ENCODE measurements around the gene CHTOP. TPM values are rescaled to one million over a fixed set of nuclear protein-coding genes. Genes with fewer than 3 reads are reported as not detected.

Gene CHTOP
- total and polyA plus RNA-seq, 2 of the 13 experiments (the other 11 are each of a cell fraction or from before 2014, with no cell fraction given): 38.0 to 51.9 TPM

- TF ChIP-seq ZNF609 (CRISPR knock-in tag; IDR thresholded peaks at IDR 0.05; ENCODE audit: borderline replicate concordance): 0 out of 2 replicates have a peak, but pooled peaks have one; percentile 12
- peak; percentile 58; the same call in 1 of the 2 replicates for TF ChIP-seq ZNF605 (CRISPR knock-in tag; IDR thresholded peaks at IDR 0.05)
- TF ChIP-seq XRCC5 (optimal IDR thresholded peaks at IDR 0.05; ENCODE audit: low read length): peak; percentile 73
- no peak for TF ChIP-seq KLF12 (CRISPR knock-in tag; IDR thresholded peaks at IDR 0.05; ENCODE audit: borderline replicate concordance)
- no peak for TF ChIP-seq TRAFD1 (CRISPR knock-in tag; IDR thresholded peaks at IDR 0.05; ENCODE audit: borderline replicate concordance)
- no peak for TF ChIP-seq CBFB (CRISPR knock-in tag; IDR thresholded peaks at IDR 0.05)
- TF ChIP-seq GATAD2A (CRISPR knock-in tag; IDR thresholded peaks at IDR 0.05): peak; percentile 40; the same call in 1 of the 2 replicates
- peak; percentile 91 for TF ChIP-seq DRAP1 (CRISPR knock-in tag; IDR thresholded peaks at IDR 0.05)
- no peak for TF ChIP-seq ZNF616 (CRISPR knock-in tag; IDR thresholded peaks at IDR 0.05; ENCODE audit: low read depth)
- TF ChIP-seq PCBP2 (optimal IDR thresholded peaks at IDR 0.05; ENCODE audit: low read depth, low read length, poor library complexity, severe bottlenecking): no peak
- TF ChIP-seq NRL (CRISPR knock-in tag; IDR thresholded peaks at IDR 0.05; ENCODE audit: borderline replicate concordance): no peak
- 0 out of 2 replicates have a peak, but pooled peaks have one; percentile 50 for TF ChIP-seq ZBTB3 (CRISPR knock-in tag; IDR thresholded peaks at IDR 0.05; ENCODE audit: borderline replicate concordance, low read depth)
- 0 out of 2 replicates have a peak, but pooled peaks have one; percentile 1 for TF ChIP-seq BCL3 (CRISPR knock-in tag; IDR thresholded peaks at IDR 0.05)
- 0 out of 2 replicates have a peak, but pooled peaks have one; percentile 23 for TF ChIP-seq SOX5 (CRISPR knock-in tag; IDR thresholded peaks at IDR 0.05; ENCODE audit: borderline replicate concordance)
- 0 out of 2 replicates have a peak, but pooled peaks have one; percentile 40 for TF ChIP-seq ZNF598 (CRISPR knock-in tag; IDR thresholded peaks at IDR 0.05; ENCODE audit: borderline replicate concordance)
- no peak; the same call in 1 of the 2 replicates for TF ChIP-seq MEF2D (CRISPR knock-in tag; IDR thresholded peaks at IDR 0.05)
- TF ChIP-seq KDM2A (CRISPR knock-in tag; IDR thresholded peaks at IDR 0.05; ENCODE audit: borderline replicate concordance, low read depth): peak; percentile 32; the same call in 1 of the 2 replicates
Observed at GRCh38 chr1:153626904-153627714, 6.8 kb upstream of the CHTOP start, which contains the start of gene S100A13 (continued).

Measured in HepG2 (cell line).